GM19397 (cell line): ENCODE data around the gene DHRS7B.

ENCODE experiments used
- ATAC-seq: cut with Tn5 transposase; IDR thresholded peaks from one replicate; pipeline ENCODE4 v1.9.1; 2021; ENCODE audit warnings: mild to moderate bottlenecking, moderate library complexity; ENCODE audit not compliant: unreplicated experiment

Gene DHRS7B

GRCh38 chr17:21232033-21232749 is 105.4 kb downstream of the DHRS7B start:
- ATAC-seq, result no peak

DNA sequence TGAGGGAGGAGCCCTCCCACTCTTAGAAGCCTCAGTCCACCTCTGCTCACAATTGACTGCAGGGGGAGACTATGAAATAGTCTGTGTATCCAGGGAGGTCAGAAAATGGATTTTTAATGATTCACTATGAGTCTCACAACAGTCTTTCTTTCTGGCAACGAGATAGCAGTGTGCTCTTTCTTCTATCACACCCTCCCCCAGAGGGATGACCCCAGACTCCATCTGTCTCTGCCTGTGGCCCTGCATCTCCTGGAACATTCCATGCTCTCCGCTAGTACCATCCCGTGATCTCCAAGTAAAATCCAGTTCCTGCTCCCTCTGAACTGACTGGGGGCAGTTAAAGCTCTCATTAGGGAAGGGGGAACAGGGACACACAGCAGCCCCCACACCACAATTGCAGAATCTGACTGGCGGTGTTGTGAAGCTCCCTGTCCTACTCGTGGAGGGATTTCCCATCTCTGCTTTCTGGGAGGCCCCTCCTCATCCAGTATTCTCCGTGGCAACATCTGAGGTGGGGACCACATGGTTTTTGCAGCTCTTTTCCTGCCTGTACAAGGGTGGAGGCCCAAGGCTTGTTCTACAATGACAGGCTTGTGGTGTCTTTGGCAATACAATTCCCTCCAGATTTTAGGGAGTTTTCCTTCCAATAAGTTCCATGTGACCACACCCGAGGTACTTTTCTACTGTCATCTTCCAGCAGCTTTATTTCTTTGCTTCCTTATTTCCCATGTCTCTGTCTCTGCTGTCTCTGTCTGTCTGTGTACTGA is 107.0 kb downstream of the DHRS7B start:
- no peak for ATAC-seq

DNA sequence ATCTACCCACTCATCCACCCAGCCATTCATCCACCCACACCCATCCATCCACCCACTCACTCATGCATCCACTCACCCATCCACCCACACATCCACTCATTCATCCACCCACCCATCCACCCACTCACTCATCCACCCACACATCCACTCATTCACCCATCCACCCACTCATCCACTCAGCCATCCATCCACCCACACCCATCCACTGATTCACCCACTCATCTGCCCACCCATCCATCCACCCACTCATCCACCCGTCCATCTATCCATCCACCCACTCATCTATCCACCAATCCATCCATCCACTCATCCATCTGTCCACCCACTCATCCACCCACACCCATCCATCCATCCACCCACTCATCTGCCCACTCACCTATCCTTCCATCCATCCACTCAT is 109.2 kb downstream of the DHRS7B start:
- ATAC-seq, result no peak

DNA sequence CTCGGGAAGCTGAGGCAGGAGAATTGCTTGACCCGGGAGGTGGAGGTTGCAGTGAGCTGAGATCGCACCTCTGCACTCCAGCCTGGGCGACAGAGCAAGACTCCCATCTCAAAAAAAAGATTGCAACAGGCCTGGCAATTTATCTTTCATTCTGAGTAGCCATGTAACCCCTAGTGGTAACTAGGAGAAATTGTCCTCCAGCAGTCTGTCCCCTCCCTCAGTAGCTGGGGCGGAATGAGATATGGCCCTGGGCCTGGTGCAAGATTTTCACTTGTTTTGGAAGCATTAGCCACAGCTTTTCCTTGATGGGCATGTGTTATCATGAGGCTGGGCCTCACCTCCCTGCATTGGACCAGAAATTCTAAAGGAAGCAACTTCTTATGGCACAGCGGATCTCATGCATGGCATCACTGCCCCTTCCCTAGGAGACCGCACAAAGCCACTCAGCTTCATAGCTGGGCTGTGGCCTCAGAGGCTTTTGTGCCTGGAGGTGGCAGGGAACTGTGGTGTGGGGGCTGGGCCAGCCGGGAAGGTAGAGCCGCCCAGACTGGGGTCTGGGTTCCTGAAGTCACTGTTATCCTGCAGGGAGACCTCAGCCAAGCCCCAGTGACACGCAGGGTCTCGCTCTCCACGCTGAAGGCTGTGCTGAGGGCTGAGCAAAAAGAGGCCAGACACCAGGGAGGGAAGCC is 113.1 kb downstream of the DHRS7B start:
- no peak for ATAC-seq

GRCh38 chr17:21240369-21241055 is 113.7 kb downstream of the DHRS7B start:
- no peak for ATAC-seq
